GM21447 (cell line): Measurements from ENCODE around the gene STOML1.
"Not testable (repeated sequence)": the region's sequence is repeated elsewhere in the genome, so short reads cannot be mapped to it uniquely, and the experiment has no call there.

Experiments
- ATAC-seq: cut with Tn5 transposase; IDR thresholded peaks from one replicate; pipeline ENCODE4 v1.9.1; 2021; ENCODE audit not compliant: unreplicated experiment

The STOML1 gene

GRCh38 chr15:73965094-73965757 lies 26.9 kb downstream of the STOML1 start:
- peak; percentile 22 for ATAC-seq

GRCh38 chr15:73964736-73965093 lies 27.4 kb downstream of the STOML1 start:
- peak; percentile 62 for ATAC-seq

GRCh38 chr15:73962433-73962832 lies 29.7 kb downstream of the STOML1 start:
- ATAC-seq, result no peak

GRCh38 chr15:73960472-73961070 lies 31.5 kb downstream of the STOML1 start:
- ATAC-seq, result not testable (repeated sequence)

GRCh38 chr15:73959801-73960200 lies 32.3 kb downstream of the STOML1 start:
- ATAC-seq, result no peak

- no peak for ATAC-seq
Measured at GRCh38 chr15:73959012-73959581, 33.0 kb downstream of the STOML1 start.

- ATAC-seq, result no peak
Measured at GRCh38 chr15:73957785-73958184, 34.3 kb downstream of the STOML1 start.

- no peak for ATAC-seq
Measured at GRCh38 chr15:73957276-73957675, 34.8 kb downstream of the STOML1 start.

- no peak for ATAC-seq
Measured at GRCh38 chr15:73956743-73957135, 35.4 kb downstream of the STOML1 start.

GRCh38 chr15:73955861-73956742 lies 36.0 kb downstream of the STOML1 start:
- no peak for ATAC-seq

- ATAC-seq, result no peak
Measured at GRCh38 chr15:73955326-73955725, 36.8 kb downstream of the STOML1 start.

GRCh38 chr15:73954188-73955145 lies 37.6 kb downstream of the STOML1 start:
- no peak for ATAC-seq

- ATAC-seq, result no peak
Measured at GRCh38 chr15:73952913-73953750, 39.0 kb downstream of the STOML1 start.

- no peak for ATAC-seq
Measured at GRCh38 chr15:73952171-73952912, 39.8 kb downstream of the STOML1 start.

- no peak for ATAC-seq
Measured at GRCh38 chr15:73951601-73952000, 40.5 kb downstream of the STOML1 start.

- no peak for ATAC-seq
Measured at GRCh38 chr15:73950831-73951561, 41.1 kb downstream of the STOML1 start.

GRCh38 chr15:73950479-73950830 lies 41.6 kb downstream of the STOML1 start:
- ATAC-seq, result no peak

GRCh38 chr15:73949496-73949895 lies 42.6 kb downstream of the STOML1 start:
- no peak for ATAC-seq
